Common myeloid progenitor, CD34-positive (primary cell): Measurements from ENCODE around the gene ABLIM1.

Experiments used
- CTCF ChIA-PET: fragments of 350-600 bp; sonication (Branson Sonifier 250); formaldehyde crosslinking; loops from one replicate; lab custom pipeline; 2021; ENCODE audit warnings: antibody characterized with exemption; lab: Charles Lee
- POLR2A ChIA-PET: fragments of 350-600 bp; sonication (Branson Sonifier 250); formaldehyde crosslinking; loops from one replicate; lab custom pipeline; 2021; ENCODE audit warnings: antibody characterized with exemption; lab: Charles Lee
- DNase-seq, 3 donors: peaks; one replicate each; pipeline versions ENCODE4 v3.0.0 to v3.0.0-alpha.2; 2013
- H3K27ac ChIP-seq, 2 experiments: 1 replicate in 1 of 2; 2 replicates in 1 of 2; pipeline ENCODE4 v1.7.0; 2013; ENCODE audit warnings: inconsistent platforms in 2 of 2, low read length in 2 of 2, mild to moderate bottlenecking in 2 of 2, low read depth in 1 of 2, moderate library complexity in 1 of 2; ENCODE audit not compliant: severe bottlenecking in 2 of 2, insufficient read depth in 1 of 2, poor library complexity in 1 of 2
- H3K27me3 ChIP-seq, 5 experiments: replicated peaks in 2 of 5; 1 replicate in 3 of 5; 2 replicates in 2 of 5; pipeline versions ENCODE4 v1.6.1 to v1.7.0; 2013; ENCODE audit warnings: low read length in 4 of 5, mild to moderate bottlenecking in 2 of 5, moderate library complexity in 2 of 5, inconsistent platforms in 1 of 5; ENCODE audit not compliant: insufficient read depth in 5 of 5, control insufficient read depth in 4 of 5
- H3K36me3 ChIP-seq, 4 experiments: 1 replicate in 2 of 4; 2 replicates in 2 of 4; pipeline versions ENCODE4 v1.6.1 to v1.7.0; 2013; ENCODE audit warnings: low read length in 3 of 4, control low read depth in 1 of 4, mild to moderate bottlenecking in 1 of 4; ENCODE audit not compliant: control insufficient read depth in 4 of 4, insufficient read depth in 4 of 4
- H3K4me1 ChIP-seq, 4 experiments: 1 replicate in 3 of 4; 2 replicates in 1 of 4; pipeline versions ENCODE4 v1.6.1 to v1.7.1; 2013; ENCODE audit warnings: low read length in 3 of 4, mild to moderate bottlenecking in 3 of 4, control low read depth in 1 of 4, inconsistent platforms in 1 of 4, moderate library complexity in 1 of 4; ENCODE audit not compliant: control insufficient read depth in 4 of 4, insufficient read depth in 4 of 4; ENCODE audit errors: control extremely low read depth in 1 of 4
- H3K4me3 ChIP-seq, 7 experiments: 1 replicate in 4 of 7; 2 replicates in 3 of 7; pipeline versions ENCODE4 v1.5.1 to v1.7.0; 2013; ENCODE audit warnings: mild to moderate bottlenecking in 7 of 7, low read length in 6 of 7, moderate library complexity in 6 of 7, inconsistent platforms in 2 of 7, low read depth in 2 of 7, control low read depth in 1 of 7; ENCODE audit not compliant: insufficient read depth in 4 of 7, control insufficient read depth in 1 of 7; ENCODE audit errors: extremely low read depth in 1 of 7
- H3K9me3 ChIP-seq, 5 experiments: 1 replicate in 4 of 5; 2 replicates in 1 of 5; pipeline versions ENCODE4 v1.6.1 to v1.7.1; 2013; ENCODE audit warnings: low read length in 4 of 5, mild to moderate bottlenecking in 2 of 5, inconsistent platforms in 1 of 5, low read depth in 1 of 5, moderate library complexity in 1 of 5; ENCODE audit not compliant: control insufficient read depth in 4 of 5, insufficient read depth in 2 of 5; ENCODE audit errors: control extremely low read depth in 1 of 5
- WGBS: methylation state at CpG from one replicate; pipeline ENCODE4 v1.1.5; 2013; ENCODE audit not compliant: insufficient coverage; 5-methylcytosine and 5-hydroxymethylcytosine counted together

ABLIM1 gene

DNA sequence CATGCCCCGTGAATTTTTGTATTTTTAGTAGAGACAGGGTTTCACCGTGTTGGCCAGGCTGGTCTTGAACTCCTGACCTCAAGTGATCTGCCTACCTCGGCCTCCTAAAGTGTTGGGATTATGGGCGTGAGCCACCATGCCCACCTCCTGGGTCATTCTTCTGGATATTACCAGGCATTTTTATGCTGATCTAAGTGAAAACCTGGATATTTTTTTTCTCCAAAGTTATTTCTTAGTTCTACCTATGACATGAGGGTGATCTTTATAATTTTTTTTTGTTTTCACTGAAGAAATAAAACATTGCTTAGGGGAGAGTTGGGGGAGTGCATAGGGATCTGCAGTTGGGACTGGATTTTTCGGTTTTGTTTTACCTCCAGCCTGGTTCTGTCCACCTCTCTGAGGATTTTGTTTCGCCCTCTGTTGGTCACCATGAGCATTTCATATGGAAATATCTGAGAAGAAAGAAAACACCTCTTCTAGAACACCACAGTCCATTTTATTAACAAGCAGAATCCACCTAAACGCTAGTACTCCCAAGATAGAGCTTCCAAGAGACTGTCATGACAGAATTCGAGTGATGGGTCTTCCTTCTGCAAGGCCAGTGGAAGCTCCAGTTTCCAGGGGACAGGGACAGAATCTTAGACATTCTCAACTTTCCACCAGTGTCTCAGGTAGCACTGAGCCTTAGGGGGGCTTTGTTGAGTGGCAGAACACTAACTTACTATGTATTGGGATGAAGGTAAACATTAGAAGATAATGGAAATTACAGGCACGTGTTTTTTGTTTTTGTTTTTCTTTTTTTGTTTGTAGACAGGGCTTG lies 220.4 kb downstream of the ABLIM1 start:
- 89% methylated on average over 6 of the region's 9 CpGs for WGBS
- ChIA-PET CTCF (interaction anchor here (0.9 to 11.0 kb wide), 8 partner anchors 8 to 134 kb away, joined by 3 to 79 read pairs (median 4); no protein-coding TSS in a partner anchor), POLR2A (no interaction called here)
- Histone ChIP-seq H3K27ac (no peak overlapping the region), H3K4me1 (peaks cover 0 to 6% (median 0%) of the 10 kb centered on the region in 4 experiments), H3K36me3 (peaks cover 9 to 75% (median 42%) of the 10 kb centered on the region in 4 experiments), H3K4me3 (no peak overlapping the region), H3K9me3 (no peaks in the 10 kb centered on the region), H3K27me3 (no peaks in the 10 kb centered on the region)
- peak; percentile 15 to 52 (median 49) for DNase-seq

- H3K27ac ChIP-seq: no peak overlapping the region
- no peak for DNase-seq
- H3K36me3 ChIP-seq: peaks cover 9 to 72% (median 39%) of the 10 kb centered on the region in 4 experiments
- H3K4me3 ChIP-seq: no peak overlapping the region
- peaks cover 0 to 3% (median 0%) of the 10 kb centered on the region in 4 experiments for H3K4me1 ChIP-seq
- 100% methylated on average over 2 of the region's 2 CpGs for WGBS
- no peaks in the 10 kb centered on the region for H3K9me3 ChIP-seq
- no peaks in the 10 kb centered on the region for H3K27me3 ChIP-seq
- POLR2A ChIA-PET: no interaction called here
- CTCF ChIA-PET: interaction anchor here (1.9 to 11.0 kb wide), 2 partner anchors 38 to 133 kb away, joined by 5 to 79 read pairs; no protein-coding TSS in a partner anchor
These were observed 221.1 kb downstream of the ABLIM1 start for GRCh38 chr10:114436941-114437340.

- CTCF ChIA-PET: interaction anchor here (0.7 to 11.0 kb wide), 2 partner anchors 30 to 129 kb away, joined by 3 to 79 read pairs; no protein-coding TSS in a partner anchor
- 94% methylated on average over 2 of the region's 4 CpGs for WGBS
- H3K9me3 ChIP-seq: no peaks in the 10 kb centered on the region
- H3K4me3 ChIP-seq: no peak overlapping the region
- H3K27ac ChIP-seq: no peak overlapping the region
- POLR2A ChIA-PET: no interaction called here
- H3K27me3 ChIP-seq: no peaks in the 10 kb centered on the region
- peaks cover 0 to 41% (median 13%) of the 10 kb centered on the region in 4 experiments for H3K36me3 ChIP-seq
- no peaks in the 10 kb centered on the region for H3K4me1 ChIP-seq
- DNase-seq: peak in 1 of 3 donors; percentile 13
These were observed 225.4 kb downstream of the ABLIM1 start for GRCh38 chr10:114432566-114433093.

GRCh38 chr10:114431414-114432135 lies 226.5 kb downstream of the ABLIM1 start:
- CTCF ChIA-PET: interaction anchor here (0.7 to 11.0 kb wide), 3 partner anchors 29 to 128 kb away, joined by 3 to 79 read pairs (median 24); no protein-coding TSS in a partner anchor

DNA sequence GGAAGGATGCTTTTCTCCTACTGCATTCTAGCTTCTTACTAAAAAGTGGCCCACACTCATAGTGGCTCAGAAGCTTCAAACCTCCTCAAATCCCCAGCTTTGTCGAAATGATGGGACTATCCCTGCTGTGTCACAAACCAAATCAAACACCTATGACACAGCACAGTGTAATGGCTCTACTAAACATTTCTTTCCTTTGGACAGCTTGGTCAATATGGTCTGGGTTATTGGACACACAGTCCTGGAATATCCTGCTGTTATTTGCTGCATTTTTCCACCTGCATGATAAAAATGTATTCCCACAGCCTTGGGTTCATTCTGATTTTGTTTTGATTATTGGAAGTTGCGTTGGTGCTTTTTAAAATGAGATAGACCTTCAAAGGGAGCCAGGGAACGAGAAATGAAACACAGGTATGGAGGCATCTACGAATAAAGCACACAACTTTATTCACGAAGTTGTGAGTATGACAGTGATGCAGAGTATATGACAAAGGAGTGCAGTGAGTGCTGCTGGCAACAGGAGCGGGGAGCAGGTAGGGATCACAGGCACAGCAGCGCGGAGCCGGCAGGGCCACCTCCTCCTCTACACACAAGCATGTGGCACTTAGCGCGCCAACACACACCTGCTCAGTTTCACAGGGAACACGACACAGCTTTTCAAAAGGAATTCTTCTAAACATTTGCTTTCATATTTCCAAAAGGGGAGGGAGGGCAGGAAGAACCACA lies 227.2 kb downstream of the ABLIM1 start:
- CTCF ChIA-PET: interaction anchor here (1.3 to 4.7 kb wide), 3 partner anchors 14 to 127 kb away, joined by 3 to 24 read pairs (median 4); no protein-coding TSS in a partner anchor
- POLR2A ChIA-PET: no interaction called here
- Histone ChIP-seq H3K27me3 (no peaks in the 10 kb centered on the region), H3K36me3 (peaks cover 0 to 29% (median 7%) of the 10 kb centered on the region in 4 experiments), H3K4me1 (no peaks in the 10 kb centered on the region), H3K4me3 (no peak overlapping the region), H3K27ac (no peak overlapping the region), H3K9me3 (no peaks in the 10 kb centered on the region)
- 100% methylated on average over 7 of the region's 12 CpGs for WGBS
- DNase-seq: no peak

More at GRCh38 chr10:114431414-114432135, 226.5 kb downstream of the ABLIM1 start:
- no peaks in the 10 kb centered on the region for H3K4me1 ChIP-seq
- no peaks in the 10 kb centered on the region for H3K27me3 ChIP-seq
- H3K9me3 ChIP-seq: no peaks in the 10 kb centered on the region
- 100% methylated on average over 2 of the region's 4 CpGs for WGBS
- peaks cover 0 to 36% (median 11%) of the 10 kb centered on the region in 4 experiments for H3K36me3 ChIP-seq
- H3K4me3 ChIP-seq: no peak overlapping the region
- DNase-seq: no peak
- no peak overlapping the region for H3K27ac ChIP-seq
- POLR2A ChIA-PET: interaction anchor here (0.5 kb wide), 1 partner anchor 29 kb away, joined by 3 read pairs; no protein-coding TSS in a partner anchor

DNA sequence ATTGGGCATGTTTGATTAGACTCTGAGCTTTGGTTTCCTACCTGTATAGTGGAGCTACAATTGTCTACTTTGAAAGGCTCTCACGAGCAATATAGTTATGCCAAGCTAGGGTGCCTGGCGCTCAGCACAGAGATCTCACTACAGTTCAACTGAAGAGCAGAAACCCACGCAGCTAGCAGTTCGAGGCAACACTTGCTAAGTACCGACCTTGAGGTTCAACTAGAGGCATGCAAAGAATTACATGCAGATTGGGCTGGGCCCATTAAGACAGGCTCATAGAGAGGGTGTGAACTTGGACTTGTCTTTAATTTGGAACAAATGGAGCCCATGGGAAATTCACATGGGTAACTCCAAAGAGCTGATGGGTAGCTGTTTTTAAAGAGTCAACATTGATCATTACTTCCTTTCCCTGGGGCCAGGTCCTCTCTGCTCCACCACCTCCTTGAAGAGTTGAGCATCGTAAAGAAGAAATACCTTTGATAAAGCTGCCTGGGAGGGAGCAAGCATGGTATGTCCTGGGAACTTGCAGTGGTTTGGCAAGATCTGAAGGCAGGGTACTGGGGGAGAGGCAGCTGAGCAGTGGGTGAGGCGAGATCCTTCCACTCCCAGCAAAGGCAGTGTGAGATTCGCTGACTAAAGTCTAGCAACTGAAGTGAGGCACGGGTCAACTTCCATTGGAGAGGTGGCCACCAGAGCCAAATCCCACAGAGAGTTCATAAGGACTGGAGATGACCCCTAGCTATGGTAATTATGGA lies 228.3 kb downstream of the ABLIM1 start:
- Histone ChIP-seq H3K4me1 (no peaks in the 10 kb centered on the region), H3K4me3 (no peak overlapping the region), H3K9me3 (no peaks in the 10 kb centered on the region), H3K27ac (no peak overlapping the region), H3K36me3 (peaks cover 0 to 18% (median 4%) of the 10 kb centered on the region in 4 experiments), H3K27me3 (no peaks in the 10 kb centered on the region)
- no peak for DNase-seq
- ChIA-PET CTCF (interaction anchor here (1.0 to 4.7 kb wide), 5 partner anchors 8 to 126 kb away, joined by 3 to 24 read pairs (median 3); no protein-coding TSS in a partner anchor), POLR2A (interaction anchor here (0.6 kb wide), 1 partner anchor 361 kb away, joined by 7 read pairs; no protein-coding TSS in a partner anchor)
- WGBS: 99% methylated on average over 8 of the region's 9 CpGs
